Testis (tissue), 2 donors: ENCODE results near the gene FCAMR.

Experiments
- POLR2A ChIP-seq: fragments of 450-650 bp; IDR thresholded peaks from one replicate; pipeline ENCODE4 v1.6.1; 2017; ENCODE audit warnings: antibody characterized with exemption, mild to moderate bottlenecking, moderate library complexity
- TF ChIP-seq, protein P1 (sequence below), 3 experiments: fragments of 450-650 bp in 2 of 3; fragments of 200-600 bp in 1 of 3; sonication (generic) in 1 of 3; IDR thresholded peaks; one replicate each; pipeline ENCODE4 v1.5.1; 2016 to 2019; ENCODE audit warnings: antibody characterized with exemption in 3 of 3, mild to moderate bottlenecking in 2 of 3, moderate library complexity in 1 of 3

DNA sequence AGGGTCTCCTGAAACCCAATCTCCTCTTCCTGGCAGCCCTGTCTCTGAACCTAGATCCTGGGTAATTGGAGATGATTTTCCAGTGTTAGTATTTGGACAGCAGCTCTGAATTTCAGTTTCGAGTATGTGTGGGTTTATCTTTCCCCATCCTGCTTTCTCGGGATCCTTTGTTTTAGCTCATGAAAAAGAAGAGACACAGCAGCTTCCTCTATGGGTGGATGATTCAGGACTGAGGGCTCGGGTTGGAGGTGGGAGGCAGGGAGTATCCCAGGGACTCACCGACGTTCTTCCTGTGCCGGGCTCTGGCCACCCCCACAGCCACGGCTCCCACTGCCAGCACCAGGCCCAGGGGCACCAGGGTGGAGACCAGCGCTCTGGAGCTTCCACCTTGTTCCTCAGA lies 38.1 kb downstream of the FCAMR start:
- TF ChIP-seq, protein P1, sequence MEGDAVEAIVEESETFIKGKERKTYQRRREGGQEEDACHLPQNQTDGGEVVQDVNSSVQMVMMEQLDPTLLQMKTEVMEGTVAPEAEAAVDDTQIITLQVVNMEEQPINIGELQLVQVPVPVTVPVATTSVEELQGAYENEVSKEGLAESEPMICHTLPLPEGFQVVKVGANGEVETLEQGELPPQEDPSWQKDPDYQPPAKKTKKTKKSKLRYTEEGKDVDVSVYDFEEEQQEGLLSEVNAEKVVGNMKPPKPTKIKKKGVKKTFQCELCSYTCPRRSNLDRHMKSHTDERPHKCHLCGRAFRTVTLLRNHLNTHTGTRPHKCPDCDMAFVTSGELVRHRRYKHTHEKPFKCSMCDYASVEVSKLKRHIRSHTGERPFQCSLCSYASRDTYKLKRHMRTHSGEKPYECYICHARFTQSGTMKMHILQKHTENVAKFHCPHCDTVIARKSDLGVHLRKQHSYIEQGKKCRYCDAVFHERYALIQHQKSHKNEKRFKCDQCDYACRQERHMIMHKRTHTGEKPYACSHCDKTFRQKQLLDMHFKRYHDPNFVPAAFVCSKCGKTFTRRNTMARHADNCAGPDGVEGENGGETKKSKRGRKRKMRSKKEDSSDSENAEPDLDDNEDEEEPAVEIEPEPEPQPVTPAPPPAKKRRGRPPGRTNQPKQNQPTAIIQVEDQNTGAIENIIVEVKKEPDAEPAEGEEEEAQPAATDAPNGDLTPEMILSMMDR (IDR thresholded peaks at IDR 0.05): no peak
- no peak for TF ChIP-seq POLR2A
